Lung (tissue), 12 donors: ENCODE results near the gene ISG20. TPM values are rescaled to one million over a fixed set of nuclear protein-coding genes. Genes with fewer than 3 reads are reported as not detected.

Source experiments
- ATAC-seq: fragments of 200-7000 bp; cut with Tn5 transposase; one replicate; pipeline ENCODE4 v1.9.1; 2020; ENCODE audit warnings: moderate number of reproducible peaks; ENCODE audit not compliant: insufficient read depth, low FRiP score
- DNase-seq, 3 donors: peaks; one replicate each; pipeline ENCODE4 v3.0.0-alpha.2; 2013 to 2017
- H3K27ac ChIP-seq, 2 donors: one replicate each; pipeline ENCODE4 v1.5.1; 2013; ENCODE audit warnings: mild to moderate bottlenecking in 2 of 2, moderate library complexity in 2 of 2, control low read depth in 1 of 2, inconsistent platforms in 1 of 2, low read depth in 1 of 2, low read length in 1 of 2
- H3K27me3 ChIP-seq, 3 donors: one replicate each; pipeline ENCODE4 v1.5.1; 2013; ENCODE audit warnings: low read length in 2 of 3; ENCODE audit not compliant: control insufficient read depth in 3 of 3, insufficient read depth in 3 of 3
- H3K36me3 ChIP-seq, 4 donors: one replicate each; pipeline ENCODE4 v1.5.1; 2013; ENCODE audit warnings: low read length in 4 of 4, mild to moderate bottlenecking in 1 of 4, moderate library complexity in 1 of 4; ENCODE audit not compliant: control insufficient read depth in 4 of 4, insufficient read depth in 4 of 4
- H3K4me1 ChIP-seq, 5 donors: one replicate each; pipeline ENCODE4 v1.5.1; 2013; ENCODE audit warnings: low read length in 5 of 5, mild to moderate bottlenecking in 2 of 5, moderate library complexity in 1 of 5; ENCODE audit not compliant: control insufficient read depth in 5 of 5, insufficient read depth in 5 of 5
- H3K4me3 ChIP-seq: one replicate; pipeline ENCODE4 v1.5.1; 2013; ENCODE audit warnings: mild to moderate bottlenecking, control low read depth, moderate library complexity
- H3K9ac ChIP-seq, 2 donors: one replicate each; pipeline ENCODE4 v1.5.1; 2013; ENCODE audit warnings: low read length in 2 of 2, control low read depth in 1 of 2; ENCODE audit not compliant: insufficient read depth in 1 of 2
- H3K9me3 ChIP-seq, 4 donors: one replicate each; pipeline ENCODE4 v1.5.1; 2013; ENCODE audit warnings: low read length in 3 of 4, mild to moderate bottlenecking in 1 of 4, moderate library complexity in 1 of 4; ENCODE audit not compliant: control insufficient read depth in 4 of 4, insufficient read depth in 3 of 4
- CTCF ChIP-seq: IDR thresholded peaks from 2 replicates; pipeline ENCODE4 v1.5.1; 2012; ENCODE audit warnings: mild to moderate bottlenecking; ENCODE audit errors: control extremely low read depth, extremely low read depth
- WGBS, 2 donors: extraction: QIAGEN DNeasy Blood & Tissue Kit; methylation state at CpG; one replicate each; pipeline ENCODE4 v1.1.7; 2013; 5-methylcytosine and 5-hydroxymethylcytosine counted together
- polyA plus RNA-seq, 2 donors: library from polyadenylated mRNA; stranded (reverse); fragments of 200-250 nt; gene quantifications; one replicate each; pipeline ENCODE4 v1.2.1, GENCODE V29; 2013
- total RNA-seq, 2 donors: library from RNA; depleted of rRNA in 1 of 2; stranded (reverse); fragments of >200 nt in 1 of 2; gene quantifications; one replicate each; pipeline ENCODE4 v1.2.1, GENCODE V29; 2014 to 2021
- donor health status: control.
- donor health status: control.
- donor health status: Bipolar disorder and iron deficiency.
- donor health status: healthy.
- donor health status: DM: yes; HTN: yes; CAD: no.

The ISG20 gene
- total and polyA plus RNA-seq, 4 donors = 18.5 to 61.6 (median 46.6) TPM

- Histone ChIP-seq H3K36me3 (no peaks in the 10 kb centered on the region), H3K27me3 (no peaks in the 10 kb centered on the region), H3K4me1 (peaks cover 0 to 5% (median 0%) of the 10 kb centered on the region in 5 donors), H3K9ac (no peak overlapping the region), H3K27ac (no peak overlapping the region), H3K4me3 (no peak overlapping the region), H3K9me3 (peaks cover 0 to 2% (median 0%) of the 10 kb centered on the region in 4 donors)
- WGBS, 2 donors = 79 to 82% methylated on average over 4 of the region's 4 CpGs
- no peak for TF ChIP-seq CTCF
- ATAC-seq = no peak
- DNase-seq = peak in 2 of 3 donors; percentile 71 to 79
These were observed 23.1 kb downstream of the ISG20 start for GRCh38 chr15:88661761-88662556.

GRCh38 chr15:88663141-88663621 lies 24.4 kb downstream of the ISG20 start:
- Histone ChIP-seq H3K4me1 (peaks cover 0 to 5% (median 0%) of the 10 kb centered on the region in 5 donors), H3K9me3 (peaks cover 0 to 2% (median 0%) of the 10 kb centered on the region in 4 donors), H3K36me3 (no peaks in the 10 kb centered on the region), H3K9ac (no peak overlapping the region), H3K4me3 (no peak overlapping the region), H3K27me3 (no peaks in the 10 kb centered on the region), H3K27ac (no peak overlapping the region)
- DNase-seq (no peak), ATAC-seq (no peak)
- WGBS, 2 donors = 73 to 92% methylated on average over 6 of the region's 6 CpGs
- no peak for TF ChIP-seq CTCF

GRCh38 chr15:88664151-88664778 lies 25.4 kb downstream of the ISG20 start:
- peak; percentile 53 for TF ChIP-seq CTCF
- H3K27ac ChIP-seq = no peak overlapping the region
- H3K27me3 ChIP-seq = no peaks in the 10 kb centered on the region
- ATAC-seq (no peak), DNase-seq (no peak)
- peaks cover 0 to 5% (median 0%) of the 10 kb centered on the region in 5 donors for H3K4me1 ChIP-seq
- no peaks in the 10 kb centered on the region for H3K36me3 ChIP-seq
- 81 to 93% methylated on average over 7 of the region's 7 CpGs for WGBS, 2 donors
- no peak overlapping the region for H3K9ac ChIP-seq
- H3K9me3 ChIP-seq = peaks cover 0 to 2% (median 0%) of the 10 kb centered on the region in 4 donors
- no peak overlapping the region for H3K4me3 ChIP-seq
